Activated CD8-positive, alpha-beta memory T cell treated with anti-CD3 and anti-CD28 coated beads for 1 hour (primary cell): ENCODE measurements around the gene MPG.

Source experiments
- DNase-seq, 2 donors: peaks; one replicate each; pipeline ENCODE4 v3.0.0-alpha.2; 2020; ENCODE audit warnings: low read depth in 1 of 2; ENCODE audit errors: extremely low read depth in 1 of 2

Gene MPG

GRCh38 chr16:83060-83603, 5.1 kb downstream of the MPG start:
- DNase-seq: no peak

- no peak for DNase-seq
Measured at GRCh38 chr16:83781-84615, 6.0 kb downstream of the MPG start.

- peak in 1 of 2 donors; percentile 8 for DNase-seq
Measured at GRCh38 chr16:84718-85406, 6.8 kb downstream of the MPG start.

- no peak for DNase-seq
Measured at GRCh38 chr16:85407-85782, 7.4 kb downstream of the MPG start.

- DNase-seq: no peak
Measured at GRCh38 chr16:85865-86264, 7.8 kb downstream of the MPG start.

- DNase-seq: no peak
Measured at GRCh38 chr16:86483-86952, 8.5 kb downstream of the MPG start.

GRCh38 chr16:88613-89012, 10.6 kb downstream of the MPG start:
- DNase-seq: no peak

- no peak for DNase-seq
Measured at GRCh38 chr16:89391-90302, 11.6 kb downstream of the MPG start.

- DNase-seq: no peak
Measured at GRCh38 chr16:91484-91883, 13.5 kb downstream of the MPG start.

GRCh38 chr16:92431-93339, 14.7 kb downstream of the MPG start:
- DNase-seq: no peak

- DNase-seq: no peak
Measured at GRCh38 chr16:94918-95265, 16.9 kb downstream of the MPG start.

- DNase-seq: peak; percentile 66 to 83
Measured at GRCh38 chr16:96935-97381, 18.9 kb downstream of the MPG start.

- no peak for DNase-seq
Measured at GRCh38 chr16:97822-98221, 19.8 kb downstream of the MPG start.

- DNase-seq: no peak
Measured at GRCh38 chr16:100989-101388, 23.0 kb downstream of the MPG start.

- no peak for DNase-seq
Measured at GRCh38 chr16:101586-101985, 23.6 kb downstream of the MPG start.

GRCh38 chr16:102060-102855, 24.2 kb downstream of the MPG start:
- DNase-seq: no peak

- no peak for DNase-seq
Measured at GRCh38 chr16:104355-104754, 26.3 kb downstream of the MPG start.

- DNase-seq: no peak
Measured at GRCh38 chr16:104928-105327, 26.9 kb downstream of the MPG start.

- DNase-seq: no peak
Measured at GRCh38 chr16:105521-105920, 27.5 kb downstream of the MPG start.
